22Rv1 (cell line): ENCODE results near the gene ABHD10.

Source experiments
- ZFX ChIP-seq: fragments of 450-650 bp; IDR thresholded peaks from 2 replicates; pipeline ENCODE4 v1.6.1; 2017; ENCODE audit warnings: antibody characterized with exemption, borderline replicate concordance
- TF ChIP-seq, protein P1 (sequence below): fragments of 450-650 bp; IDR thresholded peaks from 2 replicates; pipeline ENCODE4 v1.5.1; 2017; ENCODE audit warnings: mild to moderate bottlenecking

DNA sequence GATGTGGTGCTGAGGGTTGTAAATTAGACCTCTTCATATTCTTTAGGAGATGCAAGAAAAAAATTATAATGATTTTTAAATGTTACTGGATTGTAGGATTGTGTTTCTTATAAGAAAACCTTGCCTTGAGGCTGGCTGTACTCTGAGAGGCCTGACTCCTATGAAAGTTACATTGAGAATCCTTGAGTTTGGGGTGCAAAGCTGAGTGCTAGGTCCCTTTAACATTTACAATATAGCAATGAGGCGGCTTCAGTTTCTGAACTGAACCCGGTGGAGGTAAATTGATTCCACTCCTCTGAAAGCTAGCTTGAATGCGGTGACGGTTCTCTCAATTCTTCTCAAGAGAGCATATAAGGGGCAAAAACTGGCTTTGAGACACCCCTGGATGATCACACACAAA is 55.6 kb downstream of the ABHD10 start, which contains the start of gene TMPRSS7:
- TF ChIP-seq, protein P1, sequence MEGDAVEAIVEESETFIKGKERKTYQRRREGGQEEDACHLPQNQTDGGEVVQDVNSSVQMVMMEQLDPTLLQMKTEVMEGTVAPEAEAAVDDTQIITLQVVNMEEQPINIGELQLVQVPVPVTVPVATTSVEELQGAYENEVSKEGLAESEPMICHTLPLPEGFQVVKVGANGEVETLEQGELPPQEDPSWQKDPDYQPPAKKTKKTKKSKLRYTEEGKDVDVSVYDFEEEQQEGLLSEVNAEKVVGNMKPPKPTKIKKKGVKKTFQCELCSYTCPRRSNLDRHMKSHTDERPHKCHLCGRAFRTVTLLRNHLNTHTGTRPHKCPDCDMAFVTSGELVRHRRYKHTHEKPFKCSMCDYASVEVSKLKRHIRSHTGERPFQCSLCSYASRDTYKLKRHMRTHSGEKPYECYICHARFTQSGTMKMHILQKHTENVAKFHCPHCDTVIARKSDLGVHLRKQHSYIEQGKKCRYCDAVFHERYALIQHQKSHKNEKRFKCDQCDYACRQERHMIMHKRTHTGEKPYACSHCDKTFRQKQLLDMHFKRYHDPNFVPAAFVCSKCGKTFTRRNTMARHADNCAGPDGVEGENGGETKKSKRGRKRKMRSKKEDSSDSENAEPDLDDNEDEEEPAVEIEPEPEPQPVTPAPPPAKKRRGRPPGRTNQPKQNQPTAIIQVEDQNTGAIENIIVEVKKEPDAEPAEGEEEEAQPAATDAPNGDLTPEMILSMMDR = no peak
- TF ChIP-seq ZFX = no peak
